ENCODE data around the gene NFATC1. TPM values are rescaled to one million over a fixed set of nuclear protein-coding genes. Genes with fewer than 3 reads are reported as not detected.
A peak's percentile ranks its signal among the peaks of the same experiment; 100 is the strongest.

Gene NFATC1
- polyA plus RNA-seq, 1 of the 3 experiments (the other 2 are of a cell fraction) = 0.02 TPM

- H2AFZ ChIP-seq (ENCODE audit: low read depth) = no peak overlapping the region
- POLR2A ChIA-PET = no interaction called here
- DNase-seq = no peak
- H3K27me3 ChIP-seq (ENCODE audit: insufficient read depth) = peaks cover 65% of the 10 kb centered on the region
- H3K9me3 ChIP-seq = no peaks in the 10 kb centered on the region
- 16% methylated on average over 15 of the region's 16 CpGs for WGBS (ENCODE audit: low lambda C conversion rate)
- no peak overlapping the region for H3K9ac ChIP-seq
- no peaks in the 10 kb centered on the region for H4K20me1 ChIP-seq (ENCODE audit: insufficient read depth)
- TF ChIP-seq MEF2A (IDR thresholded peaks at IDR 0.05; ENCODE audit: borderline replicate concordance, low read depth) (no peak), YY1 (IDR thresholded peaks at IDR 0.05; ENCODE audit: low read depth) (no peak), TCF12 (IDR thresholded peaks at IDR 0.05) (peak; percentile 77), NFIC (IDR thresholded peaks at IDR 0.05; ENCODE audit: borderline replicate concordance) (no peak), FOSL2 (IDR thresholded peaks at IDR 0.05; ENCODE audit: borderline replicate concordance, low read depth) (peak; percentile 44; the same call in 1 of the 2 replicates), ZBTB33 (IDR thresholded peaks at IDR 0.05; ENCODE audit: borderline replicate concordance, low read depth) (no peak), TEAD4 (IDR thresholded peaks at IDR 0.05; ENCODE audit: borderline replicate concordance, insufficient read depth) (no peak), TAF1 (IDR thresholded peaks at IDR 0.05; ENCODE audit: borderline replicate concordance, low read depth, low read length) (no peak), MAX (IDR thresholded peaks at IDR 0.05; ENCODE audit: low read depth) (no peak)
- H3K4me1 ChIP-seq (ENCODE audit: control insufficient read depth in 1 of 2, insufficient read depth in 2 of 2, low read depth in 1 of 2, low read length in 1 of 2) = peaks cover 0 to 13% of the 10 kb centered on the region in 2 experiments; a peak in 2 of 4 replicates
- H3K36me3 ChIP-seq (replicated peaks in 1 of 2; ENCODE audit: control insufficient read depth in 1 of 2, insufficient read depth in 2 of 2, low read length in 1 of 2) = no peaks in the 10 kb centered on the region
- H3K4me2 ChIP-seq = peak overlapping the region; percentile 72; the same call in 1 of the 2 replicates
- peaks cover 4% of the 10 kb centered on the region for H3F3A ChIP-seq (replicated peaks; ENCODE audit: insufficient read depth)
- CTCF ChIA-PET = no interaction called here
- no peaks in the 10 kb centered on the region for H3K79me2 ChIP-seq (ENCODE audit: insufficient read depth)
- peak overlapping the region in 1 of 2 experiments; percentile 29; a peak in 1 of 4 replicates for H3K4me3 ChIP-seq (ENCODE audit: low read depth in 2 of 2, low read length in 1 of 2)
- H3K9me2 ChIP-seq = no peaks in the 10 kb centered on the region
- H3K27ac ChIP-seq (ENCODE audit: low read depth in 2 of 2, low read length in 1 of 2) = no peak overlapping the region
Measured at GRCh38 chr18:79485788-79486355, 90.1 kb downstream of the NFATC1 start.

- Histone ChIP-seq H3K4me2 (peak overlapping the region; percentile 72; the same call in 1 of the 2 replicates), H3K79me2 (ENCODE audit: insufficient read depth) (no peaks in the 10 kb centered on the region), H2AFZ (ENCODE audit: low read depth) (no peak overlapping the region), H4K20me1 (ENCODE audit: insufficient read depth) (no peaks in the 10 kb centered on the region), H3K4me1 (ENCODE audit: control insufficient read depth in 1 of 2, insufficient read depth in 2 of 2, low read depth in 1 of 2, low read length in 1 of 2) (peaks cover 0 to 13% of the 10 kb centered on the region in 2 experiments; a peak in 2 of 4 replicates), H3K9me3 (no peaks in the 10 kb centered on the region), H3K9me2 (no peaks in the 10 kb centered on the region), H3K27ac (ENCODE audit: low read depth in 2 of 2, low read length in 1 of 2) (no peak overlapping the region), H3K4me3 (ENCODE audit: low read depth in 2 of 2, low read length in 1 of 2) (no peak overlapping the region), H3F3A (replicated peaks; ENCODE audit: insufficient read depth) (peaks cover 4% of the 10 kb centered on the region), H3K9ac (no peak overlapping the region), H3K36me3 (replicated peaks in 1 of 2; ENCODE audit: control insufficient read depth in 1 of 2, insufficient read depth in 2 of 2, low read length in 1 of 2) (no peaks in the 10 kb centered on the region), H3K27me3 (ENCODE audit: insufficient read depth) (peaks cover 72% of the 10 kb centered on the region)
- TF ChIP-seq TAF1 (IDR thresholded peaks at IDR 0.05; ENCODE audit: borderline replicate concordance, low read depth, low read length) (no peak), GATA2 (CRISPR knock-in tag; IDR thresholded peaks at IDR 0.05) (no peak), NRF1 (IDR thresholded peaks at IDR 0.05; ENCODE audit: low read depth, low read length) (no peak), FOSL2 (IDR thresholded peaks at IDR 0.05; ENCODE audit: borderline replicate concordance, low read depth) (no peak), POLR2AphosphoS5 (IDR thresholded peaks at IDR 0.05; ENCODE audit: low read depth, low read length) (no peak), TCF12 (IDR thresholded peaks at IDR 0.05) (no peak), TEAD4 (IDR thresholded peaks at IDR 0.05; ENCODE audit: borderline replicate concordance, insufficient read depth) (no peak), YY1 (IDR thresholded peaks at IDR 0.05; ENCODE audit: low read depth) (no peak)
- POLR2A ChIA-PET = no interaction called here
- 58% methylated on average over 38 of the region's 69 CpGs for WGBS (ENCODE audit: low lambda C conversion rate)
- CTCF ChIA-PET = no interaction called here
- no peak for DNase-seq
Measured at GRCh38 chr18:79486356-79487182, 90.8 kb downstream of the NFATC1 start.
